ENCODE results near the gene RASAL2. TPM values are rescaled to one million over a fixed set of nuclear protein-coding genes. Genes with fewer than 3 reads are reported as not detected.
"Not testable (repeated sequence)": the region's sequence is repeated elsewhere in the genome, so short reads cannot be mapped to it uniquely, and the experiment has no call there.

The RASAL2 gene
- total and polyA plus RNA-seq, 5 donors, result 6.9 to 34.3 (median 28.4) TPM

DNA sequence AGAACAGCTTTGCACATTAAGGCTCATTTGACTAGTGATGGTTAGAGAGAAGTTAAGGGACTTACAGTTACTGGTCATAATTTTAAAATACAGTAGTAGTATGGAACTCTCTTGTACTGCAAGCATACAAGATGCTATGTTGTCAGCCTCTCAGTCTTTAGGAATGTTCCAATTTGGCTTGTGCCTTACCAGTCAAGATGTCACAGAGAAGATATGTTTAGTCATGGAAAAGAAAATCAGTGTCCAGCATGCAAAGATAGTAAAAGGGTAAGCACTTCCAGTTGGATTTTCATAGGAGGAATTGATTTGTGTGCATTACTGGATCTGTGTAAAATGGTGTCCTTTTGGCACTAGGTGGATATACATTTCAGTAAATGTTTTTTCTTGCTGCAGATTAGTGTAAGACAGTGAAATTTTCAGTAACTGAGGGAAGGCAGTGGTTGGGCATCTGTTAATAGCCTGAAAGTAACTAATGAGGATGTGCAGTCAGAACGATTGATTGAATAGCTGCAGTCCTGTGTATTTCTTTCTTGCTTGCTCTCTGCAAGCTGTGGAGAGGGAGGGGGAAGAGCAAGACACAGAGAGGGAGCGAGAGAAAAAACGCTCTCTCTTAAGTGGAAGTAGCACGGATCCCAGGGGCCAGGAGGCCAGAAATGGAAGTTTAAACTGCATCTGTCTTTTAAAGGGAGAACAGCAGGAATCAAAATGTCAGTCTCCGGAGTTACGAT is 294.7 kb downstream of the RASAL2 start:
- H3K9me3 ChIP-seq (ENCODE audit: control insufficient read depth, low read length), result no peaks in the 10 kb centered on the region

GRCh38 chr1:178389441-178389840 is 295.5 kb downstream of the RASAL2 start:
- H3K9me3 ChIP-seq (ENCODE audit: control insufficient read depth, low read length), result no peaks in the 10 kb centered on the region
- no peak overlapping the region for H3K4me3 ChIP-seq (ENCODE audit: low read length)
- H3K27ac ChIP-seq (ENCODE audit: low read length), result no peak overlapping the region
- H3K4me1 ChIP-seq (ENCODE audit: control insufficient read depth, insufficient read depth, low read length), result peaks cover 3% of the 10 kb centered on the region
- no peak for ATAC-seq
- DNase-seq, result no peak
- intact Hi-C loops (cut with DNase I), result no loop called here
- H3K27me3 ChIP-seq (ENCODE audit: control insufficient read depth, insufficient read depth), result no peaks in the 10 kb centered on the region

More for the DNA sequence above, 294.7 kb downstream of the RASAL2 start:
- DNase-seq, result no peak
- Histone ChIP-seq H3K27me3 (ENCODE audit: control insufficient read depth, insufficient read depth) (no peaks in the 10 kb centered on the region), H3K27ac (ENCODE audit: low read length) (no peak overlapping the region), H3K4me1 (ENCODE audit: control insufficient read depth, insufficient read depth, low read length) (peaks cover 3% of the 10 kb centered on the region), H3K4me3 (ENCODE audit: low read length) (no peak overlapping the region)
- ATAC-seq, result no peak
- WGBS, result 15% methylated on average over 6 of the region's 6 CpGs
- intact Hi-C loops (cut with DNase I), result no loop called here

DNA sequence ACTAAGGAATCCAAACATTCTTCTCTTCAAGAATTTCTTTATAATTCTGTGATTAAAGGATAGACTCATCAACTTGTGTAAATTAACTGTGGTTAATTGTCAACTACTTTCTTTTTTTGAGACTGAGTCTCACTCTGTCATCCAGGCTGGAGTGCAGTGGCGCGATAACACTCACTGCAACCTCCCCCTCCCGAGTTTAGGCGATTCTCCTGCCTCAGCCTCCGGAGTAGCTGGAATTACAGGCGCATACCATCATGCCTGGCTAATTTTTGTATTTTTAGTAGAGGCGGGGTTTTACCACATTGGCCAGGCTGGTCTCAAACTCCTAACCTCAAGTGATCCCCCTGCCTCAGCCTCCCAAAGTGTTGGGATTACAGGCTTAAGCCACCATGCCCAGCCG is 296.4 kb downstream of the RASAL2 start:
- H3K9me3 ChIP-seq (ENCODE audit: control insufficient read depth, low read length); intact Hi-C loops (cut with DNase I); ATAC-seq; H3K27ac ChIP-seq (ENCODE audit: low read length); H3K27me3 ChIP-seq (ENCODE audit: control insufficient read depth, insufficient read depth); H3K4me3 ChIP-seq (ENCODE audit: low read length); DNase-seq; H3K4me1 ChIP-seq (ENCODE audit: control insufficient read depth, insufficient read depth, low read length): not testable (repeated sequence)
- 89% methylated on average over 8 of the region's 8 CpGs for WGBS

- DNase-seq (no peak), ATAC-seq (no peak)
- WGBS, result 90% methylated on average over 10 of the region's 10 CpGs
- Histone ChIP-seq H3K27me3 (ENCODE audit: control insufficient read depth, insufficient read depth) (no peaks in the 10 kb centered on the region), H3K9me3 (ENCODE audit: control insufficient read depth, low read length) (no peaks in the 10 kb centered on the region), H3K4me1 (ENCODE audit: control insufficient read depth, insufficient read depth, low read length) (peaks cover 2% of the 10 kb centered on the region), H3K27ac (ENCODE audit: low read length) (no peak overlapping the region), H3K4me3 (ENCODE audit: low read length) (no peak overlapping the region)
- intact Hi-C loops (cut with DNase I), result no loop called here
Observed at GRCh38 chr1:178393370-178393769, 299.5 kb downstream of the RASAL2 start.

- DNase-seq, result no peak
- Histone ChIP-seq H3K4me3 (ENCODE audit: low read length) (no peak overlapping the region), H3K27me3 (ENCODE audit: control insufficient read depth, insufficient read depth) (no peaks in the 10 kb centered on the region), H3K4me1 (ENCODE audit: control insufficient read depth, insufficient read depth, low read length) (peaks cover 2% of the 10 kb centered on the region), H3K9me3 (ENCODE audit: control insufficient read depth, low read length) (no peaks in the 10 kb centered on the region), H3K27ac (ENCODE audit: low read length) (no peak overlapping the region)
- intact Hi-C loops (cut with DNase I), result no loop called here
- ATAC-seq, result no peak
Observed at GRCh38 chr1:178396789-178397188, 302.9 kb downstream of the RASAL2 start.

GRCh38 chr1:178397678-178398077 is 303.8 kb downstream of the RASAL2 start:
- intact Hi-C loops (cut with DNase I), result no loop called here
- 91% methylated on average over 2 of the region's 2 CpGs for WGBS
- Histone ChIP-seq H3K4me3 (ENCODE audit: low read length) (no peak overlapping the region), H3K27me3 (ENCODE audit: control insufficient read depth, insufficient read depth) (no peaks in the 10 kb centered on the region), H3K27ac (ENCODE audit: low read length) (no peak overlapping the region), H3K4me1 (ENCODE audit: control insufficient read depth, insufficient read depth, low read length) (peaks cover 2% of the 10 kb centered on the region), H3K9me3 (ENCODE audit: control insufficient read depth, low read length) (no peaks in the 10 kb centered on the region)
- ATAC-seq (no peak), DNase-seq (no peak)

- Histone ChIP-seq H3K4me1 (ENCODE audit: control insufficient read depth, insufficient read depth, low read length) (no peaks in the 10 kb centered on the region), H3K9me3 (ENCODE audit: control insufficient read depth, low read length) (no peaks in the 10 kb centered on the region), H3K27ac (ENCODE audit: low read length) (no peak overlapping the region), H3K4me3 (ENCODE audit: low read length) (no peak overlapping the region), H3K27me3 (ENCODE audit: control insufficient read depth, insufficient read depth) (no peaks in the 10 kb centered on the region)
- intact Hi-C loops (cut with DNase I), result no loop called here
- ATAC-seq (no peak), DNase-seq (peak in 1 of 3 donors; percentile 42)
- 93% methylated on average over 4 of the region's 4 CpGs for WGBS
Observed at GRCh38 chr1:178399177-178399728, 305.3 kb downstream of the RASAL2 start.

DNA sequence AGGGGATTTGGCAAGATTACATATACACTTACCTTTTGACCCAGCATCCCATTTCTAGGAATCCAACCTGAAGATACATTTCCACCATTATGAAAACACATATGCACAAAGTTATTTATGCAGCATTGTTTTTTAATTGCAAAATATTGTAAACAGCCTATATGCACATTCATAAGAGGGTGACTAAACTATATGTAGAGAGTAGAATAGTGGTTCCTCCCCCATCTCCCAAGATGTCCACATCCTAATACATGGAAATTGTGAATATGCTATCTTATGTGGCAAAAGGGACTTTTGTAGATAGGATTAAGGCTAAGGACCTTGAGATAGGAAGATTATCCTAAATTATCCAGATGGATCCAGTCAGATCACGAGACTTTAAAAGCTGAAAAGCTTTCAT is 311.2 kb downstream of the RASAL2 start:
- WGBS, result 93% methylated on average over 1 of the region's 1 CpG
- no peaks in the 10 kb centered on the region for H3K27me3 ChIP-seq (ENCODE audit: control insufficient read depth, insufficient read depth)
- H3K27ac ChIP-seq (ENCODE audit: low read length), result no peak overlapping the region
- H3K4me3 ChIP-seq (ENCODE audit: low read length), result no peak overlapping the region
- DNase-seq (no peak), ATAC-seq (no peak)
- H3K9me3 ChIP-seq (ENCODE audit: control insufficient read depth, low read length), result no peaks in the 10 kb centered on the region
- H3K4me1 ChIP-seq (ENCODE audit: control insufficient read depth, insufficient read depth, low read length), result no peaks in the 10 kb centered on the region
- intact Hi-C loops (cut with DNase I), result no loop called here

GRCh38 chr1:178407215-178407614 is 313.3 kb downstream of the RASAL2 start:
- 51% methylated on average over 2 of the region's 2 CpGs for WGBS
- intact Hi-C loops (cut with DNase I), result no loop called here
- no peak for DNase-seq

GRCh38 chr1:178407655-178408054 is 313.8 kb downstream of the RASAL2 start:
- Histone ChIP-seq H3K27ac (ENCODE audit: low read length) (no peak overlapping the region), H3K9me3 (ENCODE audit: control insufficient read depth, low read length) (no peaks in the 10 kb centered on the region), H3K4me1 (ENCODE audit: control insufficient read depth, insufficient read depth, low read length) (no peaks in the 10 kb centered on the region), H3K27me3 (ENCODE audit: control insufficient read depth, insufficient read depth) (no peaks in the 10 kb centered on the region), H3K4me3 (ENCODE audit: low read length) (no peak overlapping the region)
- WGBS, result 39% methylated on average over 4 of the region's 4 CpGs
- ATAC-seq (no peak), DNase-seq (no peak)
- intact Hi-C loops (cut with DNase I), result no loop called here

More at GRCh38 chr1:178407215-178407614, 313.3 kb downstream of the RASAL2 start:
- H3K4me1 ChIP-seq (ENCODE audit: control insufficient read depth, insufficient read depth, low read length), result no peaks in the 10 kb centered on the region
- no peaks in the 10 kb centered on the region for H3K27me3 ChIP-seq (ENCODE audit: control insufficient read depth, insufficient read depth)
- no peaks in the 10 kb centered on the region for H3K9me3 ChIP-seq (ENCODE audit: control insufficient read depth, low read length)
- no peak overlapping the region for H3K27ac ChIP-seq (ENCODE audit: low read length)
- no peak for ATAC-seq
- H3K4me3 ChIP-seq (ENCODE audit: low read length), result no peak overlapping the region

GRCh38 chr1:178408871-178409270 is 315.0 kb downstream of the RASAL2 start:
- no peaks in the 10 kb centered on the region for H3K27me3 ChIP-seq (ENCODE audit: control insufficient read depth, insufficient read depth)
- no peaks in the 10 kb centered on the region for H3K4me1 ChIP-seq (ENCODE audit: control insufficient read depth, insufficient read depth, low read length)
- intact Hi-C loops (cut with DNase I), result no loop called here
- 91% methylated on average over 2 of the region's 2 CpGs for WGBS
- ATAC-seq, result no peak
- no peak for DNase-seq
- H3K4me3 ChIP-seq (ENCODE audit: low read length), result no peak overlapping the region
- H3K27ac ChIP-seq (ENCODE audit: low read length), result no peak overlapping the region
- H3K9me3 ChIP-seq (ENCODE audit: control insufficient read depth, low read length), result no peaks in the 10 kb centered on the region

All from right cardiac atrium (tissue), 5 donors.